GM23338 (cell line): ENCODE data around the gene SLX9. TPM values are rescaled to one million over a fixed set of nuclear protein-coding genes. Genes with fewer than 3 reads are reported as not detected.

Source experiments
- ATAC-seq: fragments of 200-7000 bp; cut with Tn5 transposase; 3 replicates; pipeline ENCODE4 v1.9.1; 2020
- DNase-seq: peaks from one replicate; pipeline ENCODE4 v3.0.0-alpha.2; 2015; ENCODE audit warnings: low spot score
- H2AFZ ChIP-seq: fragments of 200-600 bp; sonication (generic); 2 replicates; pipeline ENCODE4 v1.8.0; 2016; ENCODE audit warnings: antibody characterized with exemption, mild to moderate bottlenecking, moderate library complexity
- H3F3A ChIP-seq: fragments of 200-600 bp; sonication (generic); replicated peaks from 2 replicates; pipeline ENCODE4 v1.8.0; 2017; ENCODE audit warnings: antibody characterized with exemption, mixed run types, low read depth
- H3K27ac ChIP-seq: fragments of 200-600 bp; sonication (generic); 2 replicates; pipeline ENCODE4 v1.6.1; 2016; ENCODE audit warnings: low read depth
- H3K27me3 ChIP-seq: fragments of 200-600 bp; sonication (generic); 2 replicates; pipeline ENCODE4 v1.8.0; 2016; ENCODE audit warnings: mild to moderate bottlenecking, mixed run types, moderate library complexity; ENCODE audit not compliant: insufficient read depth
- H3K36me3 ChIP-seq: fragments of 200-600 bp; sonication (generic); 2 replicates; pipeline ENCODE4 v1.8.0; 2016; ENCODE audit warnings: mild to moderate bottlenecking; ENCODE audit not compliant: insufficient read depth
- H3K4me1 ChIP-seq: fragments of 200-600 bp; sonication (generic); 2 replicates; pipeline ENCODE4 v1.8.0; 2016; ENCODE audit warnings: mild to moderate bottlenecking, moderate library complexity; ENCODE audit not compliant: insufficient read depth
- H3K4me2 ChIP-seq: fragments of 200-600 bp; sonication (generic); 2 replicates; pipeline ENCODE4 v1.7.1; 2017; ENCODE audit warnings: mixed run types
- H3K4me3 ChIP-seq: fragments of 200-600 bp; sonication (generic); 2 replicates; pipeline ENCODE4 v1.6.1; 2016; ENCODE audit warnings: mixed run types
- H3K79me2 ChIP-seq: fragments of 200-600 bp; sonication (generic); replicated peaks from 2 replicates; pipeline ENCODE4 v1.8.0; 2017; ENCODE audit warnings: mild to moderate bottlenecking; ENCODE audit not compliant: insufficient read depth
- H3K9me2 ChIP-seq: fragments of 200-600 bp; sonication (generic); 2 replicates; pipeline ENCODE4 v1.8.0; 2017; ENCODE audit not compliant: insufficient read depth
- H4K20me1 ChIP-seq: fragments of 200-600 bp; sonication (generic); replicated peaks from 2 replicates; pipeline ENCODE4 v1.8.0; 2017; ENCODE audit warnings: mild to moderate bottlenecking; ENCODE audit not compliant: insufficient read depth
- H3K27ac Mint-ChIP-seq: 2 replicates; pipeline ENCODE4 v1.8.0; 2020; ENCODE audit warnings: inconsistent platforms, mild to moderate bottlenecking, moderate library complexity, mixed read lengths
- H3K27me3 Mint-ChIP-seq: 3 replicates; pipeline ENCODE4 v1.8.0; 2022; ENCODE audit warnings: low read depth, mild to moderate bottlenecking, moderate library complexity, mixed read lengths, inconsistent platforms; ENCODE audit not compliant: insufficient read depth, poor library complexity
- H3K36me3 Mint-ChIP-seq: 3 replicates; pipeline ENCODE4 v1.8.0; 2021; ENCODE audit warnings: low read depth, mild to moderate bottlenecking, inconsistent platforms, moderate library complexity, mixed read lengths
- H3K4me1 Mint-ChIP-seq: 3 replicates; pipeline ENCODE4 v1.8.0; 2020; ENCODE audit warnings: mild to moderate bottlenecking, inconsistent platforms, mixed read lengths
- H3K4me3 Mint-ChIP-seq: 3 replicates; pipeline ENCODE4 v1.8.0; 2021; ENCODE audit warnings: moderate library complexity, mild to moderate bottlenecking, inconsistent platforms, mixed read lengths
- H3K9me3 Mint-ChIP-seq: 3 replicates; pipeline ENCODE4 v1.8.0; 2020; ENCODE audit warnings: moderate library complexity, mild to moderate bottlenecking, inconsistent platforms, mixed read lengths
- CREB1 ChIP-seq: fragments of 250-450 bp; sonication (Bioruptor Pico); IDR thresholded peaks from 2 replicates; pipeline ENCODE4 v1.5.0; 2020; ENCODE audit warnings: low read depth, mild to moderate bottlenecking, moderate library complexity
- EZH2 ChIP-seq: fragments of 200-600 bp; sonication (generic); IDR thresholded peaks from one replicate; pipeline ENCODE4 v1.8.0; 2017; ENCODE audit warnings: antibody characterized with exemption, mild to moderate bottlenecking, low read depth; ENCODE audit not compliant: unreplicated experiment
- EZH2phosphoT487 ChIP-seq: fragments of 200-600 bp; sonication (generic); IDR thresholded peaks from one replicate; pipeline ENCODE4 v1.8.1; 2018; ENCODE audit warnings: antibody characterized with exemption; ENCODE audit not compliant: unreplicated experiment
- JUNB ChIP-seq: IDR thresholded peaks from one replicate; pipeline ENCODE4 v1.6.1; 2016; ENCODE audit warnings: antibody characterized with exemption; ENCODE audit not compliant: unreplicated experiment
- NANOG ChIP-seq: IDR thresholded peaks from 2 replicates; pipeline ENCODE4 v1.6.1; 2016; ENCODE audit warnings: antibody characterized with exemption, borderline replicate concordance
- POLR2AphosphoS5 ChIP-seq: IDR thresholded peaks from 2 replicates; pipeline ENCODE4 v1.6.1; 2016; ENCODE audit warnings: antibody characterized with exemption, low read depth
- REST ChIP-seq: IDR thresholded peaks from one replicate; pipeline ENCODE4 v1.6.1; 2018; ENCODE audit warnings: antibody characterized with exemption; ENCODE audit not compliant: unreplicated experiment
- STAT1 ChIP-seq: IDR thresholded peaks from one replicate; pipeline ENCODE4 v1.6.1; 2016; ENCODE audit warnings: antibody characterized with exemption; ENCODE audit not compliant: unreplicated experiment
- ZNF114 ChIP-seq: fragments of 250-450 bp; sonication (Bioruptor Pico); IDR thresholded peaks from 2 replicates; pipeline ENCODE4 v1.5.0; 2020; ENCODE audit warnings: mild to moderate bottlenecking, moderate library complexity
- ZNF331 ChIP-seq: fragments of 250-450 bp; sonication (Bioruptor Pico); IDR thresholded peaks from 2 replicates; pipeline ENCODE4 v1.5.0; 2020; ENCODE audit warnings: low read depth, mild to moderate bottlenecking, moderate library complexity
- ZNF462 ChIP-seq: fragments of 250-450 bp; sonication (Bioruptor Pico); IDR thresholded peaks from 2 replicates; pipeline ENCODE4 v1.5.0; 2020; ENCODE audit warnings: mild to moderate bottlenecking, moderate library complexity
- polyA plus RNA-seq: library from polyadenylated mRNA; unstranded; fragments of >200 nt; fragmentation: Nextera tagmentation; extraction: Ambion mirVana; gene quantifications from 2 replicates; pipeline ENCODE4 v1.2.1, GENCODE V29; 2016
- total RNA-seq: library from RNA; depleted of rRNA; stranded (reverse); fragments of >200 nt; shearing (Covaris generic); gene quantifications from 2 replicates; pipeline ENCODE4 v1.2.3, GENCODE V29; 2014
- TF ChIP-seq, protein P1 (sequence below), 2 experiments: fragments of 200-600 bp in 1 of 2; sonication (generic) in 1 of 2; conservative IDR thresholded peaks; 2 replicates each; pipeline versions ENCODE4 v1.5.1 to v1.6.1; 2016 to 2017; ENCODE audit warnings: antibody characterized with exemption in 2 of 2, low read depth in 2 of 2, mild to moderate bottlenecking in 2 of 2, moderate library complexity in 1 of 2
- TF ChIP-seq, protein P2 (sequence below): IDR thresholded peaks from 2 replicates; pipeline ENCODE4 v1.6.1; 2016; ENCODE audit warnings: antibody characterized with exemption

SLX9 gene
- total and polyA plus RNA-seq, 2 experiments from 2014 or later, result 41.5 to 46.9 TPM

GRCh38 chr21:44944596-44944995 lies 4.8 kb downstream of the SLX9 start:
- Histone ChIP-seq H3K79me2 (peaks cover 79% of the 10 kb centered on the region), H3K27me3 (no peaks in the 10 kb centered on the region), H3K4me1 (peaks cover 10% of the 10 kb centered on the region), H3K27ac (no peak overlapping the region), H3K4me3 (no peak overlapping the region), H2AFZ (no peak overlapping the region), H3K4me2 (no peak overlapping the region), H3K9me2 (no peaks in the 10 kb centered on the region), H3F3A (no peaks in the 10 kb centered on the region), H3K36me3 (0 out of 2 replicates have a peak, but pooled peaks cover 5% of the 10 kb centered on the region), H4K20me1 (peaks cover 49% of the 10 kb centered on the region)
- Mint-ChIP-seq H3K4me3 (no peak overlapping the region; the same call in 2 of the 3 replicates), H3K4me1 (peaks cover 17% of the 10 kb centered on the region), H3K36me3 (peaks cover 46% of the 10 kb centered on the region), H3K9me3 (no peaks in the 10 kb centered on the region; the same call in 2 of the 3 replicates), H3K27ac (no peak overlapping the region), H3K27me3 (peaks cover 9% of the 10 kb centered on the region)
- ATAC-seq, result no peak
- TF ChIP-seq STAT1 (no peak), CREB1 (CRISPR knock-in tag) (no peak), REST (no peak), POLR2AphosphoS5 (no peak), ZNF462 (CRISPR knock-in tag) (no peak), EZH2 (no peak), JUNB (no peak), EZH2phosphoT487 (no peak), NANOG (no peak), ZNF331 (no peak), ZNF114 (CRISPR knock-in tag) (no peak)
- TF ChIP-seq, protein P1, sequence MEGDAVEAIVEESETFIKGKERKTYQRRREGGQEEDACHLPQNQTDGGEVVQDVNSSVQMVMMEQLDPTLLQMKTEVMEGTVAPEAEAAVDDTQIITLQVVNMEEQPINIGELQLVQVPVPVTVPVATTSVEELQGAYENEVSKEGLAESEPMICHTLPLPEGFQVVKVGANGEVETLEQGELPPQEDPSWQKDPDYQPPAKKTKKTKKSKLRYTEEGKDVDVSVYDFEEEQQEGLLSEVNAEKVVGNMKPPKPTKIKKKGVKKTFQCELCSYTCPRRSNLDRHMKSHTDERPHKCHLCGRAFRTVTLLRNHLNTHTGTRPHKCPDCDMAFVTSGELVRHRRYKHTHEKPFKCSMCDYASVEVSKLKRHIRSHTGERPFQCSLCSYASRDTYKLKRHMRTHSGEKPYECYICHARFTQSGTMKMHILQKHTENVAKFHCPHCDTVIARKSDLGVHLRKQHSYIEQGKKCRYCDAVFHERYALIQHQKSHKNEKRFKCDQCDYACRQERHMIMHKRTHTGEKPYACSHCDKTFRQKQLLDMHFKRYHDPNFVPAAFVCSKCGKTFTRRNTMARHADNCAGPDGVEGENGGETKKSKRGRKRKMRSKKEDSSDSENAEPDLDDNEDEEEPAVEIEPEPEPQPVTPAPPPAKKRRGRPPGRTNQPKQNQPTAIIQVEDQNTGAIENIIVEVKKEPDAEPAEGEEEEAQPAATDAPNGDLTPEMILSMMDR (conservative IDR thresholded peaks at IDR 0.05; ENCODE audit: low read depth in 2 of 2), result no peak
- TF ChIP-seq, protein P2, sequence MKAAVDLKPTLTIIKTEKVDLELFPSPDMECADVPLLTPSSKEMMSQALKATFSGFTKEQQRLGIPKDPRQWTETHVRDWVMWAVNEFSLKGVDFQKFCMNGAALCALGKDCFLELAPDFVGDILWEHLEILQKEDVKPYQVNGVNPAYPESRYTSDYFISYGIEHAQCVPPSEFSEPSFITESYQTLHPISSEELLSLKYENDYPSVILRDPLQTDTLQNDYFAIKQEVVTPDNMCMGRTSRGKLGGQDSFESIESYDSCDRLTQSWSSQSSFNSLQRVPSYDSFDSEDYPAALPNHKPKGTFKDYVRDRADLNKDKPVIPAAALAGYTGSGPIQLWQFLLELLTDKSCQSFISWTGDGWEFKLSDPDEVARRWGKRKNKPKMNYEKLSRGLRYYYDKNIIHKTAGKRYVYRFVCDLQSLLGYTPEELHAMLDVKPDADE, result no peak
- no peak for DNase-seq
